Raji (cell line): ENCODE results near the gene C1orf159.

ENCODE experiments used
- POLR2A ChIP-seq: IDR thresholded peaks from 2 replicates; pipeline ENCODE4 v1.6.1; 2011; ENCODE audit warnings: low read depth, low read length, control low read depth; ENCODE audit not compliant: insufficient read depth

The C1orf159 gene

GRCh38 chr1:1156140-1157032, 40.5 kb upstream of the C1orf159 start:
- TF ChIP-seq POLR2A: no peak

GRCh38 chr1:1155258-1155657, 39.4 kb upstream of the C1orf159 start:
- no peak for TF ChIP-seq POLR2A

GRCh38 chr1:1153874-1154273, 38.0 kb upstream of the C1orf159 start:
- TF ChIP-seq POLR2A: no peak

DNA sequence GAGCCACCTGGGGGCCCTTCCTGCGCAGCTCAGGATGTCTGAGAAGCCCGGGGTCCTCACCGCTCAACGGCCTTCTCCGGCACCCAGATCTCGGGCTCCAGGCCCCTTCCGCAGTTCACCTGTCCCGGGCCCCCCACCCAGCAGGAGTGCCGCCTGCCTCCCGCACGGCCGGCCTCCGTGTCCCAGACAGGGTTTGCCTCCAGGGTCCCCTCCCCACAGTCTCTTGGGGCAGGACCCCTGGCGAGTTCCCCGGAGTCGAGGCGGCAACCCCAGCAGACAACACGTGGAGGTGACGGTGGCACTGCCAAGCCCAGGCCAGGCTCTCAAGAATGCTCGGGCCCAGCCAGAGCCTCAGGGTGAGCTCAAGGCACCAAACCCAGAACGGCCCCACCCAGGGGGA, 35.4 kb upstream of the C1orf159 start:
- TF ChIP-seq POLR2A: no peak

DNA sequence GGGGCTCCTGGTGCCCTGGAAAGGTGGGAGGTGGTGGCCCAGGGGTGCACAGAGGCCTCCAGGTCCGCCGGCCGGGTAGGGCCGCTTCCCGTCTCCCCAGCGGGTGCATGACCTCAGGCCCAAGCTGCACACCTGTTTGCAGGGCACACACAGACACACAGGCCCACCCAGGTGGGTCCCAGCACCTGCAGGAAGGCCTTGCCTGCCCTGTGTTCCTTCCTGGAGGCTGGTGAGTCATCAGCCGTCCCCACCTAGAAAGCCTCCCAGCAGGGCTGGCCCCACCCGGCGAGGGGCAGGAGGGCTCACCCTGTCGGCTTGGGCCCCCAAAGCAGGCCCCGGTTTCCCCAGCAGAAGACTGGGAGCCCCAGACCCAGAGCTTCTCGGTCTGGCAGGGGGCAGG, 34.2 kb upstream of the C1orf159 start:
- TF ChIP-seq POLR2A: no peak

GRCh38 chr1:1149416-1149815, 33.5 kb upstream of the C1orf159 start:
- no peak for TF ChIP-seq POLR2A

- TF ChIP-seq POLR2A: no peak
Observed at GRCh38 chr1:1148569-1148968, 32.7 kb upstream of the C1orf159 start.

DNA sequence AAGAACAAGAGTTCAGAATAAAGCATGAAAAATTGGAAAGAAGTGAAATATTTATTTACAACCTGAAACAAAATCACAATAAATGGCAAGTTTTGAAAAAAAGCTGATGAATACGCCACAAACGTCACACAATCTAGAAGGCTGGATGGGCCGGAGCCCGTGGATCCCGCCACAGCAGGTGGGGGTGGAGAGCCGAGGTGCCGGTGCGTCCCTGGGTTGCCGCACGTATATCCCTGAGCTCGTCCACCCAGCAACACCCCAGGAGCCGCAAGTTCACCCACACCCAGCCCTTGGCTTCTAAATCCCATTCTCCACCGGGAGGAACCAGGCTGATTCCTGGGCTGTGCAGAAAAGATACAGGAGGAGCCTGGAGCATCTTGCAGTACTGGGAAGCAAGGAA, 32.2 kb upstream of the C1orf159 start:
- TF ChIP-seq POLR2A: no peak

GRCh38 chr1:1146596-1146995, 30.7 kb upstream of the C1orf159 start:
- TF ChIP-seq POLR2A: no peak

GRCh38 chr1:1146026-1146425, 30.1 kb upstream of the C1orf159 start:
- no peak for TF ChIP-seq POLR2A

GRCh38 chr1:1145547-1145914, 29.6 kb upstream of the C1orf159 start:
- TF ChIP-seq POLR2A: no peak

GRCh38 chr1:1144843-1145546, 29.1 kb upstream of the C1orf159 start:
- no peak for TF ChIP-seq POLR2A

- no peak for TF ChIP-seq POLR2A
Observed at GRCh38 chr1:1144122-1144842, 28.4 kb upstream of the C1orf159 start.

GRCh38 chr1:1143636-1144035, 27.7 kb upstream of the C1orf159 start:
- no peak for TF ChIP-seq POLR2A

DNA sequence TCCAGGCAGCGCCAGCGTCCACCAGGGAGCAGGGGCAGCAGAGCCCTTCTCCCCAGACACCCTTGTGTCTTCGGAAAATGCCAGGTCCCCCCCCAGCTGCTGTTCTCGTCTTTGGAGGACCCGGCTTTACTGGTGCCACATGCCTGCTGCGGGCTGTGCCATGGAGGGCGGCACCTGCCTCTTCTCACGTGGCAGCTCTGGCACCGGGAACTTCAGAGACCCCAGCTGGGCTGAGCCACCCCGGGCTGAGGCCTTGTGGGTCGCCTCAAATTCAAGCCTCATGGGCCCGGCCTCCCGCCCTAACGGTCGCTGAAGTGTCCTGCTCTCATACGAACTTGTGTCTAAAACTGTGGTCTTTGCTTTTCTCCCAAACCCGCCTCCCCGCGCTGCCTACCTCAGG, 27.0 kb upstream of the C1orf159 start:
- no peak for TF ChIP-seq POLR2A

- TF ChIP-seq POLR2A: no peak
Observed at GRCh38 chr1:1141911-1142250, 26.0 kb upstream of the C1orf159 start.
